AG10803 (cell line): ENCODE data around the gene ALG14.

Experiments used
- DNase-seq: peaks from one replicate; pipeline ENCODE4 v3.0.0; 2010; ENCODE audit warnings: low read depth
- H3K4me3 ChIP-seq: 2 replicates; pipeline ENCODE4 v1.5.1; 2011; ENCODE audit warnings: mild to moderate bottlenecking, low read length, control low read depth
- TF ChIP-seq, protein P1 (sequence below): conservative IDR thresholded peaks from 2 replicates; pipeline ENCODE4 v1.5.1; 2011; ENCODE audit warnings: mild to moderate bottlenecking, low read length, control low read depth, inconsistent platforms

ALG14 gene

DNA sequence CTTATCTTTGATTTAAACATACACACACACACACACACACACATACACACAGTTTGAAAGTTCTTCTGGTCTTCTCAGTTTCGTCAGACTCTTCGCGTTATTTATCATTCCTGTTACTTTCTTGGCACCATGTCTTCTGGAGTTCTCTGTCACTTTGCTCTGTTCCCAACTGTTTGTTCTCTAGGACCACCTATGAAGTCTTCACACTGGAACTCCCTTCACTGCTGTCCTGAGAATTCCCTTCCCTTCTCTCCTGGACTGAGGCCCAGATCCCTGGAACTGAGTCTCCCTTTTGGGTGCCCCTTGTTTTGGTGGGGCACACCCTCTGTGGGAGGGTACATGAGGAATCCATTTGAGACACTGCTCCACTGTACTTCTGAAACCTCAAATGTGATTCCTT, 30.5 kb downstream of the ALG14 start:
- H3K4me3 ChIP-seq = peak overlapping the region; percentile 40
- TF ChIP-seq, protein P1, sequence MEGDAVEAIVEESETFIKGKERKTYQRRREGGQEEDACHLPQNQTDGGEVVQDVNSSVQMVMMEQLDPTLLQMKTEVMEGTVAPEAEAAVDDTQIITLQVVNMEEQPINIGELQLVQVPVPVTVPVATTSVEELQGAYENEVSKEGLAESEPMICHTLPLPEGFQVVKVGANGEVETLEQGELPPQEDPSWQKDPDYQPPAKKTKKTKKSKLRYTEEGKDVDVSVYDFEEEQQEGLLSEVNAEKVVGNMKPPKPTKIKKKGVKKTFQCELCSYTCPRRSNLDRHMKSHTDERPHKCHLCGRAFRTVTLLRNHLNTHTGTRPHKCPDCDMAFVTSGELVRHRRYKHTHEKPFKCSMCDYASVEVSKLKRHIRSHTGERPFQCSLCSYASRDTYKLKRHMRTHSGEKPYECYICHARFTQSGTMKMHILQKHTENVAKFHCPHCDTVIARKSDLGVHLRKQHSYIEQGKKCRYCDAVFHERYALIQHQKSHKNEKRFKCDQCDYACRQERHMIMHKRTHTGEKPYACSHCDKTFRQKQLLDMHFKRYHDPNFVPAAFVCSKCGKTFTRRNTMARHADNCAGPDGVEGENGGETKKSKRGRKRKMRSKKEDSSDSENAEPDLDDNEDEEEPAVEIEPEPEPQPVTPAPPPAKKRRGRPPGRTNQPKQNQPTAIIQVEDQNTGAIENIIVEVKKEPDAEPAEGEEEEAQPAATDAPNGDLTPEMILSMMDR = no peak
- peak; percentile 53 for DNase-seq

GRCh38 chr1:95041491-95042165, 31.1 kb downstream of the ALG14 start:
- no peak overlapping the region for H3K4me3 ChIP-seq
- TF ChIP-seq, protein P1 = peak; percentile 98
- peak; percentile 89 for DNase-seq

DNA sequence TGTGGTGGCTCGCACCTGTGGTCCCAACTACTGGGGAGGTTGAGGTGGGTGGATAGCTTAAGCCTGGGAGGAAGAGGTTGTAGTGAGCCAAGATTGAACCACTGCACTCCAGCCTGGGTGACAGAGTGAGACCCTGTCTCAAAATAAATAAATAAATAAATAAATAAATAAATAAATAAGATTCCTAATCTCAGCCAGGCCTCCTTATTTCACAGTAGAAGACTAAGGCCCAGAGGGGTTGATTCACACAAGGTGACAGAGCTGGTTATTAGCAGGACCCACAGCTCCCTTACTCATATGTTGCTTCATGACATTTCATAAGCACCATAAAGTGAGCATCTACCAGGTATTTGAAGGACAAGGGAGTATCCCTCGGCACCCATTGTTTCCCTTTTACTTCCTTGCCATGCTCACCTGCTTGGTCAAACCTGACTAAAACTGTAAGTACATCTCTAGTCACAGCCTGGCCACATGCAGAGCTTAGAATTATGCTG, 32.7 kb downstream of the ALG14 start:
- DNase-seq = no peak
- TF ChIP-seq, protein P1 = no peak
- H3K4me3 ChIP-seq = no peak overlapping the region

- no peak for DNase-seq
- TF ChIP-seq, protein P1 = no peak
These were observed 33.3 kb downstream of the ALG14 start for GRCh38 chr1:95039360-95040031.

DNA sequence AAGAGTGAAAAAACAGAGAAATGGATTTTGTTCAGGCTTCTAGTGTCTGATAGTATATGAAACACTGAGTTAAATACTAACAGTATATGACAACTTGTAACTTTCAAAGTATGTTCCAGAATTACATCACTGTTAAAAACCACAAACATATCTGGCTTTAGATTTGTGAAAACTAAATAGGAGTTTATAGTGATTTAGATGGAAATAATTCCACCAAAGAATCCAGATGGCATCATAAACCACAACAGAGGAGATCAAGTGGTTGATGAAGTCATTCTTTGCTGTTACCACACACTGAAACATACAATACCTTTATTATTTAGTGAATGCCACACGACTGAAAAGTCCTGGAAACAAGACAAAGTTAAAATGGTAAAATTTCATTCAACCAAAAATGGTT, 37.2 kb downstream of the ALG14 start:
- DNase-seq = peak; percentile 94
- H3K4me3 ChIP-seq = no peak overlapping the region
- TF ChIP-seq, protein P1 = no peak

More at GRCh38 chr1:95039360-95040031, 33.3 kb downstream of the ALG14 start:
- H3K4me3 ChIP-seq = no peak overlapping the region

- H3K4me3 ChIP-seq = no peak overlapping the region
- no peak for DNase-seq
- TF ChIP-seq, protein P1 = no peak
These were observed 38.2 kb downstream of the ALG14 start for GRCh38 chr1:95034506-95034905.

DNA sequence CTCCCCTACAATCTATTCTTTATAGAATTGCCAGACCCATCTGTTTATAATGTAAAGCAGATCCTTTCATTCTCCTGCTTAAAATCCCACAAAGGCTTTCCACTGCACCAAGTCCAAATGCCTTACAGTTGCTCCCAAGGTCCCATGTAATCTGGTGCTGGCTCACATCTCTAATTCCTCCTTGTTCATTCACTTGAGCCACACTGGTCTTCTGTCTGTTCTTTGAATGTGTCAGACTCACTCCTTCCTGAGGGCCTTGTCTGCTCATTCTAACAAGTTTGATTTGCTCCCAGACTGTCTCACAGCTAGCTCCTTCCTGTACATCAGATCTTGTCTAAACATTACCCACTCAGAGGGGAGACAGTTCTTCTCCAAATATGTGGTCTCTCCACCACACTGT, 38.9 kb downstream of the ALG14 start:
- DNase-seq = peak; percentile 70
- H3K4me3 ChIP-seq = no peak overlapping the region
- TF ChIP-seq, protein P1 = no peak
